H9 (cell line): ENCODE measurements around the gene LAMC2. TPM values are rescaled to one million over a fixed set of nuclear protein-coding genes. Genes with fewer than 3 reads are reported as not detected.

Source experiments
- DNase-seq: peaks from one replicate; pipeline ENCODE4 v3.0.0-alpha.2; 2017
- H2AFZ ChIP-seq: one replicate; pipeline ENCODE4 v1.6.1; 2013; ENCODE audit warnings: mild to moderate bottlenecking, low read length, control low read depth, moderate library complexity
- H2AK5ac ChIP-seq: 2 replicates; pipeline ENCODE4 v1.6.1; 2013; ENCODE audit warnings: low read length, control low read depth, mixed read lengths; ENCODE audit not compliant: insufficient read length
- H2BK120ac ChIP-seq: one replicate; pipeline ENCODE4 v1.6.1; 2013; ENCODE audit warnings: low read depth, mild to moderate bottlenecking, low read length, control low read depth, inconsistent platforms; ENCODE audit not compliant: poor library complexity, severe bottlenecking
- H2BK12ac ChIP-seq: 2 replicates; pipeline ENCODE4 v1.6.1; 2013; ENCODE audit warnings: low read length, control low read depth, mixed read lengths, low read depth; ENCODE audit not compliant: insufficient read length
- H2BK15ac ChIP-seq: 2 replicates; pipeline ENCODE4 v1.6.1; 2013; ENCODE audit warnings: low read depth, low read length, control low read depth
- H2BK20ac ChIP-seq: one replicate; pipeline ENCODE4 v1.6.1; 2013; ENCODE audit warnings: low read depth, mild to moderate bottlenecking, low read length, control low read depth, inconsistent platforms; ENCODE audit not compliant: poor library complexity, severe bottlenecking
- H2BK5ac ChIP-seq: 2 replicates; pipeline ENCODE4 v1.6.1; 2013; ENCODE audit warnings: low read length, control low read depth, mixed read lengths; ENCODE audit not compliant: insufficient read length
- H3K14ac ChIP-seq: 2 replicates; pipeline ENCODE4 v1.6.1; 2013; ENCODE audit warnings: low read length, control low read depth; ENCODE audit not compliant: insufficient read depth
- H3K18ac ChIP-seq: 2 replicates; pipeline ENCODE4 v1.6.1; 2013; ENCODE audit warnings: low read depth, mild to moderate bottlenecking, mixed read lengths, low read length, control low read depth; ENCODE audit not compliant: insufficient read length
- H3K23ac ChIP-seq: 2 replicates; pipeline ENCODE4 v1.6.1; 2013; ENCODE audit warnings: low read length, control low read depth, mixed read lengths, low read depth; ENCODE audit not compliant: insufficient read length
- H3K23me2 ChIP-seq: 2 replicates; pipeline ENCODE4 v1.6.1; 2013; ENCODE audit warnings: low read depth, mild to moderate bottlenecking, mixed read lengths, low read length, control low read depth; ENCODE audit not compliant: insufficient read length, poor library complexity, severe bottlenecking
- H3K27ac ChIP-seq: 2 replicates; pipeline ENCODE4 v1.5.1; 2013; ENCODE audit warnings: low read length, control low read depth, mixed read lengths, low read depth; ENCODE audit not compliant: insufficient read length
- H3K27me3 ChIP-seq: 2 replicates; pipeline ENCODE4 v1.6.1; 2013; ENCODE audit warnings: low read length, control low read depth, inconsistent platforms; ENCODE audit not compliant: insufficient read depth
- H3K4ac ChIP-seq: 2 replicates; pipeline ENCODE4 v1.6.1; 2013; ENCODE audit warnings: low read depth, mild to moderate bottlenecking, control low read depth, inconsistent platforms, low read length, moderate library complexity
- H3K4me1 ChIP-seq: 2 replicates; pipeline ENCODE4 v1.6.1; 2013; ENCODE audit warnings: low read length, control low read depth, inconsistent platforms; ENCODE audit not compliant: insufficient read depth
- H3K4me2 ChIP-seq: 2 replicates; pipeline ENCODE4 v1.6.1; 2013; ENCODE audit warnings: low read length, control low read depth, mixed read lengths; ENCODE audit not compliant: insufficient read length, insufficient read depth
- H3K56ac ChIP-seq: 2 replicates; pipeline ENCODE4 v1.6.1; 2013; ENCODE audit warnings: low read depth, mild to moderate bottlenecking, mixed read lengths, low read length, control low read depth; ENCODE audit not compliant: insufficient read length
- H3K79me1 ChIP-seq: 2 replicates; pipeline ENCODE4 v1.6.1; 2013; ENCODE audit warnings: low read depth, mild to moderate bottlenecking, moderate library complexity, low read length, control low read depth, inconsistent platforms; ENCODE audit not compliant: insufficient read depth, poor library complexity, severe bottlenecking
- H3K79me2 ChIP-seq: 2 replicates; pipeline ENCODE4 v1.6.1; 2013; ENCODE audit warnings: low read length, control low read depth, inconsistent platforms; ENCODE audit not compliant: insufficient read depth
- H3K9ac ChIP-seq: 2 replicates; pipeline ENCODE4 v1.6.1; 2013; ENCODE audit warnings: low read length, control low read depth, mixed read lengths; ENCODE audit not compliant: insufficient read length; ENCODE audit errors: extremely low read depth
- H3K9me3 ChIP-seq: one replicate; pipeline ENCODE4 v1.6.1; 2013; ENCODE audit warnings: low read depth, low read length, inconsistent platforms; ENCODE audit not compliant: control insufficient read depth
- H3T11ph ChIP-seq: one replicate; pipeline ENCODE4 v1.6.1; 2013; ENCODE audit warnings: mild to moderate bottlenecking, low read length, control low read depth, inconsistent platforms
- H4K20me1 ChIP-seq: one replicate; pipeline ENCODE4 v1.6.1; 2013; ENCODE audit not compliant: control insufficient read depth, insufficient read length, insufficient read depth
- H4K5ac ChIP-seq: 2 replicates; pipeline ENCODE4 v1.6.1; 2013; ENCODE audit warnings: low read depth, mild to moderate bottlenecking, mixed read lengths, low read length, control low read depth; ENCODE audit not compliant: insufficient read length
- H4K8ac ChIP-seq: replicated peaks from 2 replicates; pipeline ENCODE4 v1.6.1; 2013; ENCODE audit warnings: low read length, control low read depth, mixed read lengths, low read depth; ENCODE audit not compliant: insufficient read length
- H4K91ac ChIP-seq: 2 replicates; pipeline ENCODE4 v1.6.1; 2013; ENCODE audit warnings: low read depth, mild to moderate bottlenecking, moderate library complexity, mixed read lengths, low read length, control low read depth; ENCODE audit not compliant: insufficient read length
- H3K27ac Mint-ChIP-seq, 3 experiments: 2 replicates in 2 of 3; 3 replicates in 1 of 3; pipeline ENCODE4 v1.8.0; 2020 to 2021; ENCODE audit warnings: mixed read lengths in 3 of 3, mild to moderate bottlenecking in 1 of 3, moderate library complexity in 1 of 3
- H3K27me3 Mint-ChIP-seq: 2 replicates; pipeline ENCODE4 v1.8.0; 2021; ENCODE audit warnings: low read depth, mild to moderate bottlenecking, moderate library complexity, mixed read lengths
- H3K36me3 Mint-ChIP-seq, 3 experiments: 2 replicates in 2 of 3; 3 replicates in 1 of 3; pipeline ENCODE4 v1.8.0; 2020 to 2021; ENCODE audit warnings: low read depth in 3 of 3, mixed read lengths in 3 of 3; ENCODE audit not compliant: insufficient read depth in 1 of 3
- H3K4me1 Mint-ChIP-seq, 2 experiments: 2 replicates each; pipeline ENCODE4 v1.8.0; 2020; ENCODE audit warnings: mixed read lengths in 2 of 2
- H3K4me3 Mint-ChIP-seq, 2 experiments: 2 replicates in 1 of 2; 3 replicates in 1 of 2; pipeline ENCODE4 v1.8.0; 2020 to 2021; ENCODE audit warnings: mild to moderate bottlenecking in 2 of 2, mixed read lengths in 2 of 2, moderate library complexity in 1 of 2
- H3K9me3 Mint-ChIP-seq, 2 experiments: 2 replicates in 1 of 2; 3 replicates in 1 of 2; pipeline ENCODE4 v1.8.0; 2020; ENCODE audit warnings: mild to moderate bottlenecking in 2 of 2, mixed read lengths in 2 of 2, moderate library complexity in 1 of 2
- CTCF ChIP-seq: fragments of 200-600 bp; sonication (generic); conservative IDR thresholded peaks from 3 replicates; pipeline ENCODE4 v1.8.0; 2021; ENCODE audit warnings: antibody characterized with exemption, mild to moderate bottlenecking
- WGBS: extraction: QIAGEN DNeasy Blood & Tissue Kit; methylation state at CpG from one replicate; pipeline ENCODE4 v1.1.7; 2013; ENCODE audit warnings: missing lambda C conversion rate, low lambda C conversion rate, mixed read lengths; ENCODE audit not compliant: insufficient read length; ENCODE audit errors: extremely low coverage; 5-methylcytosine and 5-hydroxymethylcytosine counted together
- total RNA-seq: library from RNA; stranded (reverse); gene quantifications from 2 replicates; pipeline ENCODE4 v1.2.1, GENCODE V29; 2021

LAMC2 gene
- total RNA-seq, 1 experiment from 2014 or later, result 7.4 TPM

DNA sequence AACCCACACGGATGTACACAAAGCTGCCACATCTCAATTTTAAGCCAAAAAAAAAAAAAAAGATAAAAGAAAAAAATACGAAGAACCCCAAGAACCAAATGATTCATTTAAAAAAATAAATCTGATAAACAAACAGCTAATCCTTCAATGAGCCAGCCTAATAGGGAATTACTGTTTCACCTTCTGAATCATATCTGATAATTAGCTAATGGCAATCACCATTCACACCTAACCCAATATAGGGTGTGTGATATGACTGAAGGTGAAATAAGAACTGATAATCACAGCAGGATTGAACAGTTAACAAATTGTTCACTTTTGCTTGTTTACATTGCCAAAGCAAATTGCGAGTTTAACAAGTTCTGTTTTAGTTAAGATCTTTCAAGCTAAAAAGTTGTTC lies 61.4 kb downstream of the LAMC2 start:
- no peak overlapping the region for H2BK20ac ChIP-seq
- H3K4ac ChIP-seq, result no peak overlapping the region
- no peak overlapping the region for H2BK15ac ChIP-seq
- H2AFZ ChIP-seq, result no peak overlapping the region
- H3K14ac ChIP-seq, result no peak overlapping the region
- H3K56ac ChIP-seq, result no peak overlapping the region
- H2BK12ac ChIP-seq, result no peak overlapping the region
- no peak overlapping the region for H4K5ac ChIP-seq
- no peak overlapping the region for H3T11ph ChIP-seq
- H2BK5ac ChIP-seq, result no peak overlapping the region
- no peak overlapping the region for H3K18ac ChIP-seq
- H4K91ac ChIP-seq, result no peak overlapping the region
- no peaks in the 10 kb centered on the region for H4K20me1 ChIP-seq
- no peaks in the 10 kb centered on the region for H3K79me1 ChIP-seq
- H2BK120ac ChIP-seq, result no peak overlapping the region
- H3K9ac ChIP-seq, result no peak overlapping the region
- H3K4me2 ChIP-seq, result no peak overlapping the region
- no peak overlapping the region for H3K27ac ChIP-seq
- no peaks in the 10 kb centered on the region for H3K23me2 ChIP-seq
- no peak for DNase-seq
- no peaks in the 10 kb centered on the region for H3K79me2 ChIP-seq
- no CpG with 5 or more reads among the region's 3 CpGs for WGBS
- H2AK5ac ChIP-seq, result no peak overlapping the region
- no peaks in the 10 kb centered on the region for H3K27me3 ChIP-seq
- H3K4me1 Mint-ChIP-seq, result peaks cover 3 to 12% of the 10 kb centered on the region in 2 experiments; a peak in 2 of 4 replicates
- peaks cover 2 to 5% of the 10 kb centered on the region in 2 experiments; a peak in 3 of 5 replicates for H3K9me3 Mint-ChIP-seq
- no peak overlapping the region for H4K8ac ChIP-seq
- no peak overlapping the region for H3K4me3 Mint-ChIP-seq
- H3K9me3 ChIP-seq, result no peaks in the 10 kb centered on the region
- no peaks in the 10 kb centered on the region for H3K4me1 ChIP-seq
- no peak overlapping the region for H3K27ac Mint-ChIP-seq
- no peak overlapping the region for H3K23ac ChIP-seq
- H3K27me3 Mint-ChIP-seq, result no peaks in the 10 kb centered on the region
- peaks cover 13 to 21% (median 17%) of the 10 kb centered on the region in 3 experiments; a peak in 6 of 7 replicates for H3K36me3 Mint-ChIP-seq
- TF ChIP-seq CTCF, result no peak
